Smooth muscle cell (in vitro differentiated cells): ENCODE measurements around the gene PTGFRN. TPM values are rescaled to one million over a fixed set of nuclear protein-coding genes. Genes with fewer than 3 reads are reported as not detected.
"Not testable (repeated sequence)": the region's sequence is repeated elsewhere in the genome, so short reads cannot be mapped to it uniquely, and the experiment has no call there.

Source experiments
- DNase-seq: peaks from one replicate; lab custom pipeline; 2025; ENCODE audit not compliant: unreplicated experiment; lab: John Stamatoyannopoulos, UW
- H2AFZ ChIP-seq: fragments of 200-600 bp; sonication (generic); 2 replicates; pipeline ENCODE4 v1.6.0; 2016; ENCODE audit warnings: antibody characterized with exemption, low read depth, mild to moderate bottlenecking
- H3F3A ChIP-seq: fragments of 200-600 bp; sonication (generic); 2 replicates; pipeline ENCODE4 v1.6.0; 2017; ENCODE audit warnings: antibody characterized with exemption, low read depth
- H3K27ac ChIP-seq: fragments of 200-600 bp; sonication (generic); 2 replicates; pipeline ENCODE4 v1.5.1; 2016; ENCODE audit warnings: low read depth, mild to moderate bottlenecking
- H3K27me3 ChIP-seq: fragments of 200-600 bp; sonication (generic); 2 replicates; pipeline ENCODE4 v1.6.1; 2016; ENCODE audit warnings: low read depth, mild to moderate bottlenecking
- H3K36me3 ChIP-seq: fragments of 200-600 bp; sonication (generic); 2 replicates; pipeline ENCODE4 v1.5.1; 2016; ENCODE audit warnings: low read depth
- H3K4me1 ChIP-seq: fragments of 200-600 bp; sonication (generic); 2 replicates; pipeline ENCODE4 v1.5.1; 2016; ENCODE audit warnings: low read depth
- H3K4me2 ChIP-seq: fragments of 200-600 bp; sonication (generic); 2 replicates; pipeline ENCODE4 v1.6.0; 2016; ENCODE audit warnings: mild to moderate bottlenecking
- H3K4me3 ChIP-seq: fragments of 200-600 bp; sonication (generic); 2 replicates; pipeline ENCODE4 v1.5.1; 2016; ENCODE audit warnings: mild to moderate bottlenecking
- H3K79me2 ChIP-seq: fragments of 200-600 bp; sonication (generic); 2 replicates; pipeline ENCODE4 v1.6.0; 2016; ENCODE audit warnings: low read depth, mild to moderate bottlenecking
- H3K9ac ChIP-seq: fragments of 200-600 bp; sonication (generic); 2 replicates; pipeline ENCODE4 v1.6.0; 2016; ENCODE audit warnings: low read depth
- H3K9me3 ChIP-seq: fragments of 200-600 bp; sonication (generic); replicated peaks from 2 replicates; pipeline ENCODE4 v1.5.1; 2016; ENCODE audit warnings: low read depth
- H4K20me1 ChIP-seq: fragments of 200-600 bp; sonication (generic); 2 replicates; pipeline ENCODE4 v1.6.0; 2016; ENCODE audit warnings: low read depth
- WGBS: methylation state at CpG from one replicate; pipeline ENCODE4 v1.1.7; 2016; ENCODE audit warnings: low lambda C conversion rate; 5-methylcytosine and 5-hydroxymethylcytosine counted together
- polyA plus RNA-seq: library from polyadenylated mRNA; unstranded; fragments of >200 nt; fragmentation: Nextera tagmentation; extraction: Ambion mirVana; gene quantifications from 2 replicates; pipeline ENCODE4 v1.2.1, GENCODE V29; 2016
- total RNA-seq: library from RNA; depleted of rRNA; stranded (reverse); fragments of >200 nt; gene quantifications from 2 replicates; pipeline ENCODE4 v1.2.3, GENCODE V29; 2014
- TF ChIP-seq, protein P1 (sequence below): fragments of 200-600 bp; sonication (generic); IDR thresholded peaks from 2 replicates; pipeline ENCODE4 v1.5.1; 2017; ENCODE audit warnings: borderline replicate concordance, mild to moderate bottlenecking, antibody characterized with exemption; ENCODE audit not compliant: insufficient read depth, poor library complexity, severe bottlenecking

The PTGFRN gene
- total and polyA plus RNA-seq, 2 experiments from 2014 or later: 64.2 to 97.9 TPM

DNA sequence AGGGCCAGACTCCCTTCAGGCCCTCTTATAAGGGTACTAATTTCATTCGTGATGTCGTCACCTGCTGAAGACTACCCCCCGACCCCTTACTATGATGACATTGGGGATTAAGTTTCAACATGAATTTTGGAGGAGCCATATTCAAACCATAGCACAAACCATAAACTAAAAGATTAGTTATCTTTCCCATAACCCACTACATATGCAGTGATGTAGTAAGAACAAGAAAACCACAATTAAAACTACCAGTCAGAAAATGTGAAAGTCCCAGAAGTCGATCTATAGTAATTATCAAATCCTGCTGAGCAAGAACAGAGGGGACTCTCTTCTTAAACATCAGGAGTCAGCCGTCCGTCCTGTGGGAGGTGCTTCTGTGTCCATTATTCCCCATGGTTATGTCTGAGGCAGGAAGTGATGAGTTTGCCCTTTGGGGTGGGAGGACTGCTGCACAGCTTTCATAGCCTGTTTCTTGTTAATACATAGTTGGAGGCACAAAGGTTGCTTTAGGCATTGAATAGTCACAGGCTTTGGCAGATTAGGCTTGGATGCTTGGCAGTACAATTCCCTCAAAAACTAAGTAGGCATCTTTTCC, 35.9 kb upstream of the PTGFRN start:
- no peak overlapping the region for H2AFZ ChIP-seq
- 72% methylated on average over 6 of the region's 6 CpGs for WGBS

DNA sequence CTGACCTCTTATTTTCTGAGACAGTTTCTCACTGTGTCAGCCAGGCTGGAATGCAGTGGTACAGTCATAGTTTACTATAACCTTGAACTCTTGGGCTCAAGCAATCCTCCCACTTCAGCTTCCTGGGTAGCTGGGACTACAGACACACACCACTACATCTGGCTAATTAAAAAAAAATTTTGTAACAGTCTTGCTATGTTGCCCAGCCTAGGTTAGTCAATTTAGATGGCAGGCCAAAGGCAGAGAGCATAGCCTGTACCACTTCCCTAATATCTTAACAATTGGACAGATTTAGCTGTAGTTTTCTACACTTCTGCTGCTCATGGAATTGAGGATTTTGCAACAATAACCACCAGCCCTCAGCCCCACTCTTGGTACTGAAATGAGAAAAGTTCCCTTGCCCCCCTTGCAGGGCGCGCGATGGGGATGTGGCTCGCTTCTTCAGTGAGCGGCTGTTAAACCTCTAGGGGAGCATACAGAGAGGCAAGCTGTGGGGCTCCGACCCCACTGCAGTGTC, 34.9 kb upstream of the PTGFRN start:
- no peak overlapping the region for H3K27ac ChIP-seq
- H3K4me1 ChIP-seq: peaks cover 26% of the 10 kb centered on the region
- DNase-seq: no peak
- no peak overlapping the region for H3K4me3 ChIP-seq
- no peaks in the 10 kb centered on the region for H3K36me3 ChIP-seq
- H4K20me1 ChIP-seq: no peaks in the 10 kb centered on the region
- H3K79me2 ChIP-seq: no peaks in the 10 kb centered on the region
- no peak overlapping the region for H3K4me2 ChIP-seq
- H3K27me3 ChIP-seq: no peaks in the 10 kb centered on the region
- peaks cover 5% of the 10 kb centered on the region for H3F3A ChIP-seq
- 98% methylated on average over 6 of the region's 6 CpGs for WGBS
- H3K9ac ChIP-seq: no peak overlapping the region
- no peaks in the 10 kb centered on the region for H3K9me3 ChIP-seq
- TF ChIP-seq, protein P1, sequence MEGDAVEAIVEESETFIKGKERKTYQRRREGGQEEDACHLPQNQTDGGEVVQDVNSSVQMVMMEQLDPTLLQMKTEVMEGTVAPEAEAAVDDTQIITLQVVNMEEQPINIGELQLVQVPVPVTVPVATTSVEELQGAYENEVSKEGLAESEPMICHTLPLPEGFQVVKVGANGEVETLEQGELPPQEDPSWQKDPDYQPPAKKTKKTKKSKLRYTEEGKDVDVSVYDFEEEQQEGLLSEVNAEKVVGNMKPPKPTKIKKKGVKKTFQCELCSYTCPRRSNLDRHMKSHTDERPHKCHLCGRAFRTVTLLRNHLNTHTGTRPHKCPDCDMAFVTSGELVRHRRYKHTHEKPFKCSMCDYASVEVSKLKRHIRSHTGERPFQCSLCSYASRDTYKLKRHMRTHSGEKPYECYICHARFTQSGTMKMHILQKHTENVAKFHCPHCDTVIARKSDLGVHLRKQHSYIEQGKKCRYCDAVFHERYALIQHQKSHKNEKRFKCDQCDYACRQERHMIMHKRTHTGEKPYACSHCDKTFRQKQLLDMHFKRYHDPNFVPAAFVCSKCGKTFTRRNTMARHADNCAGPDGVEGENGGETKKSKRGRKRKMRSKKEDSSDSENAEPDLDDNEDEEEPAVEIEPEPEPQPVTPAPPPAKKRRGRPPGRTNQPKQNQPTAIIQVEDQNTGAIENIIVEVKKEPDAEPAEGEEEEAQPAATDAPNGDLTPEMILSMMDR: no peak
- no peak overlapping the region for H2AFZ ChIP-seq

More for the DNA sequence above, 35.9 kb upstream of the PTGFRN start:
- Histone ChIP-seq H3K9me3 (no peaks in the 10 kb centered on the region), H3K79me2 (no peaks in the 10 kb centered on the region), H3K4me1 (peaks cover 15% of the 10 kb centered on the region), H3K4me3 (no peak overlapping the region), H3K9ac (no peak overlapping the region), H3K4me2 (no peak overlapping the region), H4K20me1 (no peaks in the 10 kb centered on the region), H3F3A (peaks cover 5% of the 10 kb centered on the region), H3K27ac (no peak overlapping the region), H3K27me3 (no peaks in the 10 kb centered on the region), H3K36me3 (no peaks in the 10 kb centered on the region)
- DNase-seq: no peak
- TF ChIP-seq, protein P1: no peak

DNA sequence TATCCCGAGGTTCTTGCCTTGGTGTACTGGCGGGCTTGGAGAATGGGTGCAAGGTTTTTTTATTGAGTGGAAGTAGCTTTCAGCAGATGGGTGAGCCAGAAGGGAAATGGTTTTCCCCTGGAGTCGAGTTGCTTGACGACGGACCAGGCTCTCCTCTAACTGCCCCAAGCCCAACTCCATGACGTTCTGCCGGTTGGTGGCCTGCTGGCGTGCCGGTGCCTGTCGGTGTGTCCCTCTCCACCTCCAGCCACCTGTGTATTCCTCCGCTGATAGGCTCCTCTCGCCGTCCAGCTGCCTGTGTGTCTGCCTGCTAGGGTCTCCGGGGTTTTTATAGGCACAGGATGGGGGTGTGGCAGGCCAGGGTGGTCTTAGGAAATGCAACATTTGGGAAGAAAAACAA, 34.3 kb upstream of the PTGFRN start:
- Histone ChIP-seq H3K27ac (no peak overlapping the region), H3K4me3 (no peak overlapping the region), H3K4me1 (peaks cover 27% of the 10 kb centered on the region), H2AFZ (no peak overlapping the region), H3K79me2 (no peaks in the 10 kb centered on the region), H4K20me1 (no peaks in the 10 kb centered on the region), H3K36me3 (no peaks in the 10 kb centered on the region), H3K9me3 (no peaks in the 10 kb centered on the region), H3K4me2 (no peak overlapping the region), H3K27me3 (no peaks in the 10 kb centered on the region), H3F3A (peaks cover 5% of the 10 kb centered on the region), H3K9ac (no peak overlapping the region)
- WGBS: 91% methylated on average over 11 of the region's 14 CpGs
- DNase-seq: no peak
- TF ChIP-seq, protein P1: no peak

DNA sequence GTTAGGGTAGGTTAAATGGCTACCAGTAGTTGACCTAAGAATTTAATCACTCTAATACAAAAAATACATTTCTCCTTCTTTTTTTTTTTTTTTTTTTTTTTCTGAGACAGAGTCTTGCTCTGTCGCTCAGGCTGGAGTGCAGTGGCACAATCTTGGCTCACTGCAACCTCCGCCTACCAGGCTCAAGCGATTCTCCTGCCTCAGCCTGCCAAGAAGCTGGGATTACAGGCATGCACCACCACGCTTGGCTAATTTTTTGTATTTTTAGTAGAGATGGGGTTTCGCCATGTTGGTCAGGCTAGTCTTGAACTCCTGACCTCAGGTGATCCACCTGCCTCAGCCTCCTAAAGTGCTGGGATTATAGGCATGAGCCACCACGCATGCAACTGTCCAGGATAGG, 33.8 kb upstream of the PTGFRN start:
- WGBS: 97% methylated on average over 6 of the region's 6 CpGs
- H3K4me3 ChIP-seq, H3K4me2 ChIP-seq, H2AFZ ChIP-seq, DNase-seq, H3K27ac ChIP-seq, H3F3A ChIP-seq, H4K20me1 ChIP-seq, H3K27me3 ChIP-seq, H3K79me2 ChIP-seq, H3K9me3 ChIP-seq, H3K9ac ChIP-seq, H3K36me3 ChIP-seq: not testable (repeated sequence)
- peaks cover 27% of the 10 kb centered on the region for H3K4me1 ChIP-seq
